Keratinocyte (primary cell): Measurements from ENCODE around the gene SMARCA4. TPM values are rescaled to one million over a fixed set of nuclear protein-coding genes. Genes with fewer than 3 reads are reported as not detected.

ENCODE experiments used
- DNase-seq: peaks from one replicate; pipeline ENCODE4 v3.0.0-alpha.2; 2011; ENCODE audit warnings: low read depth, missing footprints, low spot score
- FAIRE-seq: peaks from 2 replicates; lab custom pipeline; 2011; peaks lifted over from hg19 to GRCh38; lab: Jason Lieb, UNC
- H2AFZ ChIP-seq: 2 replicates; pipeline ENCODE4 v1.6.0; 2012; ENCODE audit warnings: low read length, control low read depth, inconsistent platforms; ENCODE audit not compliant: control insufficient read depth
- H3K27ac ChIP-seq: 2 replicates; pipeline ENCODE4 v1.5.1; 2011; ENCODE audit warnings: low read length; ENCODE audit not compliant: control insufficient read depth, insufficient read depth
- H3K27me3 ChIP-seq: 3 replicates; pipeline ENCODE4 v1.6.0; 2011; ENCODE audit warnings: low read length; ENCODE audit not compliant: control insufficient read depth, insufficient read depth; ENCODE audit errors: extremely low read depth
- H3K36me3 ChIP-seq, 2 experiments: 2 replicates in 1 of 2; 3 replicates in 1 of 2; pipeline ENCODE4 v1.5.1; 2011; ENCODE audit warnings: low read length in 2 of 2, mild to moderate bottlenecking in 1 of 2; ENCODE audit not compliant: control insufficient read depth in 2 of 2, insufficient read depth in 2 of 2; ENCODE audit errors: extremely low read depth in 1 of 2
- H3K4me1 ChIP-seq: 3 replicates; pipeline ENCODE4 v1.5.1; 2011; ENCODE audit warnings: low read length; ENCODE audit not compliant: control insufficient read depth, insufficient read depth; ENCODE audit errors: extremely low read depth
- H3K4me2 ChIP-seq: 3 replicates; pipeline ENCODE4 v1.6.0; 2011; ENCODE audit warnings: low read depth, low read length; ENCODE audit not compliant: control insufficient read depth, insufficient read depth; ENCODE audit errors: extremely low read depth
- H3K4me3 ChIP-seq, 3 experiments: fragments of 200-600 bp in 1 of 3; sonication (generic) in 1 of 3; 2 replicates in 2 of 3; 3 replicates in 1 of 3; pipeline ENCODE4 v1.5.1; 2011 to 2016; ENCODE audit warnings: low read length in 3 of 3, mild to moderate bottlenecking in 3 of 3, control low read depth in 2 of 3, inconsistent platforms in 1 of 3, low read depth in 1 of 3, mixed read lengths in 1 of 3, mixed run types in 1 of 3, moderate library complexity in 1 of 3; ENCODE audit not compliant: control insufficient read depth in 2 of 3, insufficient read depth in 2 of 3; ENCODE audit errors: extremely low read depth in 1 of 3
- H3K79me2 ChIP-seq: 2 replicates; pipeline ENCODE4 v1.6.0; 2012; ENCODE audit warnings: low read length; ENCODE audit not compliant: control insufficient read depth, insufficient read depth
- H3K9ac ChIP-seq: 3 replicates; pipeline ENCODE4 v1.6.0; 2011; ENCODE audit warnings: low read length; ENCODE audit not compliant: control insufficient read depth, insufficient read depth; ENCODE audit errors: extremely low read depth
- H3K9me1 ChIP-seq: 3 replicates; pipeline ENCODE4 v1.6.0; 2011; ENCODE audit warnings: low read length; ENCODE audit not compliant: control insufficient read depth, insufficient read depth; ENCODE audit errors: extremely low read depth
- H3K9me3 ChIP-seq: 2 replicates; pipeline ENCODE4 v1.5.1; 2012; ENCODE audit warnings: low read depth, low read length; ENCODE audit not compliant: control insufficient read depth
- H4K20me1 ChIP-seq: 3 replicates; pipeline ENCODE4 v1.6.0; 2011; ENCODE audit warnings: low read length; ENCODE audit not compliant: control insufficient read depth, insufficient read depth; ENCODE audit errors: extremely low read depth
- EZH2 ChIP-seq: IDR thresholded peaks from one replicate; pipeline ENCODE4 v1.6.1; 2012; ENCODE audit warnings: inconsistent platforms, mild to moderate bottlenecking, low read length, moderate library complexity
- dilution Hi-C: fragments of 300-500 bp; cut with MboI; formaldehyde crosslinking; loops from one replicate; pipeline ENCODE4 v1.7.0; 2020; ENCODE audit warnings: low sequenced_read_pairs; ENCODE audit not compliant: extremely low pct_ligation_motif_present
- polyA plus RNA-seq, 5 experiments: library from polyadenylated mRNA; depleted of rRNA in 3 of 5; stranded (reverse) in 3 of 5; stranded (forward) in 1 of 5; unstranded in 1 of 5; fragments of >200 nt; gene quantifications; 1 replicate in 1 of 5; 2 replicates in 3 of 5; 3 replicates in 1 of 5; pipeline versions ENCODE4 v1.2.1 to v1.2.3, GENCODE V29; 2011 to 2012; ENCODE audit warnings: missing spikeins in 2 of 5, low read depth in 1 of 5, low replicate concordance in 1 of 5
- TF ChIP-seq, protein P1 (sequence below), 3 experiments: IDR thresholded peaks in 1 of 3; conservative IDR thresholded peaks in 1 of 3; optimal IDR thresholded peaks in 1 of 3; 2 replicates in 2 of 3; 3 replicates in 1 of 3; pipeline versions ENCODE3 to v1.5.1; 2011; ENCODE audit warnings: low read length in 3 of 3, mild to moderate bottlenecking in 3 of 3, moderate library complexity in 2 of 3, control low read depth in 1 of 3, inconsistent platforms in 1 of 3; ENCODE audit not compliant: insufficient read depth in 2 of 3; ENCODE audit errors: extremely low read depth in 1 of 3

SMARCA4 gene
- polyA plus RNA-seq, 1 donor (not counting 4 experiments of a cell fraction or from before 2014, with no cell fraction given): 33.1 TPM

DNA sequence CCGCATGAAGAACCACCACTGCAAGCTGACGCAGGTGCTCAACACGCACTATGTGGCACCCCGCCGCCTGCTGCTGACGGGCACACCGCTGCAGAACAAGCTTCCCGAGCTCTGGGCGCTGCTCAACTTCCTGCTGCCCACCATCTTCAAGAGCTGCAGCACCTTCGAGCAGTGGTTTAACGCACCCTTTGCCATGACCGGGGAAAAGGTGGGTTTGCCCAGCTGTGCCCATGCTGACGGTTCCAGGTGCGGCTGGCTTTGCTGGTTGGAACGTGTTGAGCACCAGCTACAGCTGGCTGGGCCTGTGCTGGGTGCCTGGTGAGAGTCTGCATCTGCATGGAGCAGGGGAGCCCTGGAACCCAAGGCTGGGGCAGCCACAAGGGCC, 60.9 kb downstream of the SMARCA4 start:
- dilution Hi-C loops: no loop called here
- FAIRE-seq (no peak), DNase-seq (no peak)
- H3K4me2 ChIP-seq: no peak overlapping the region
- H3K9ac ChIP-seq: no peak overlapping the region
- no peaks in the 10 kb centered on the region for H3K9me3 ChIP-seq
- no peaks in the 10 kb centered on the region for H4K20me1 ChIP-seq
- TF ChIP-seq, protein P1, sequence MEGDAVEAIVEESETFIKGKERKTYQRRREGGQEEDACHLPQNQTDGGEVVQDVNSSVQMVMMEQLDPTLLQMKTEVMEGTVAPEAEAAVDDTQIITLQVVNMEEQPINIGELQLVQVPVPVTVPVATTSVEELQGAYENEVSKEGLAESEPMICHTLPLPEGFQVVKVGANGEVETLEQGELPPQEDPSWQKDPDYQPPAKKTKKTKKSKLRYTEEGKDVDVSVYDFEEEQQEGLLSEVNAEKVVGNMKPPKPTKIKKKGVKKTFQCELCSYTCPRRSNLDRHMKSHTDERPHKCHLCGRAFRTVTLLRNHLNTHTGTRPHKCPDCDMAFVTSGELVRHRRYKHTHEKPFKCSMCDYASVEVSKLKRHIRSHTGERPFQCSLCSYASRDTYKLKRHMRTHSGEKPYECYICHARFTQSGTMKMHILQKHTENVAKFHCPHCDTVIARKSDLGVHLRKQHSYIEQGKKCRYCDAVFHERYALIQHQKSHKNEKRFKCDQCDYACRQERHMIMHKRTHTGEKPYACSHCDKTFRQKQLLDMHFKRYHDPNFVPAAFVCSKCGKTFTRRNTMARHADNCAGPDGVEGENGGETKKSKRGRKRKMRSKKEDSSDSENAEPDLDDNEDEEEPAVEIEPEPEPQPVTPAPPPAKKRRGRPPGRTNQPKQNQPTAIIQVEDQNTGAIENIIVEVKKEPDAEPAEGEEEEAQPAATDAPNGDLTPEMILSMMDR (optimal IDR thresholded peaks at IDR 0.05 in 1 of 3, IDR thresholded peaks at IDR 0.05 in 1 of 3, conservative IDR thresholded peaks at IDR 0.05 in 1 of 3; ENCODE audit: extremely low read depth in 1 of 3, insufficient read depth in 2 of 3, low read length in 3 of 3): no peak
- no peak for TF ChIP-seq EZH2
- no peak overlapping the region for H3K4me3 ChIP-seq
- H3K27ac ChIP-seq: no peak overlapping the region
- no peaks in the 10 kb centered on the region for H3K79me2 ChIP-seq
- no peak overlapping the region for H2AFZ ChIP-seq
- no peaks in the 10 kb centered on the region for H3K27me3 ChIP-seq
- no peaks in the 10 kb centered on the region for H3K4me1 ChIP-seq
- peaks cover 35 to 47% of the 10 kb centered on the region in 2 experiments for H3K36me3 ChIP-seq
- H3K9me1 ChIP-seq: no peaks in the 10 kb centered on the region

DNA sequence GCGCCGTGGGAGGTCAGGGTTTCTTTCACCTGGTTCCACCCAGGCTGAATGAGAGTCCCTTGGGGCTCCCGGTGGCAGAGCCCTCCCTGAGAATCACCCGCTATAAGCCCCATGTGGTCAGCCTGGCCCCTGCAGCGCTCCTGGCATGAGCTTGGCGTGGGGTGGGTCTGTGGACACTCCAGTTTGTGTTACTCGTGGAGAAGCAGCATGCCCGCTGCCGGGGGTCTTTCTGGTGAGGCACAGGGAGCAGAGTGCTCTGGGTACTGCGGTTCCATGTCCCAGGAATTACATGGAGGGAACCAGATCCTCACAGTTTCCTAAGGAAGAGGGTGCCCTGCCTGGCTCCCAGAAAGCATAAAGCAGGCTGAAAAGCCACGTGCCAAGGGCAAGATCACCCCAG, 62.2 kb downstream of the SMARCA4 start:
- DNase-seq: no peak
- H3K4me2 ChIP-seq: no peak overlapping the region
- H3K27me3 ChIP-seq: no peaks in the 10 kb centered on the region
- no peaks in the 10 kb centered on the region for H3K9me1 ChIP-seq
- no peaks in the 10 kb centered on the region for H3K79me2 ChIP-seq
- H3K27ac ChIP-seq: no peak overlapping the region
- H2AFZ ChIP-seq: no peak overlapping the region
- H3K9me3 ChIP-seq: no peaks in the 10 kb centered on the region
- TF ChIP-seq, protein P1 (optimal IDR thresholded peaks at IDR 0.05 in 1 of 3, IDR thresholded peaks at IDR 0.05 in 1 of 3, conservative IDR thresholded peaks at IDR 0.05 in 1 of 3; ENCODE audit: extremely low read depth in 1 of 3, insufficient read depth in 2 of 3, low read length in 3 of 3): no peak
- no peak for TF ChIP-seq EZH2
- no peaks in the 10 kb centered on the region for H4K20me1 ChIP-seq
- H3K4me3 ChIP-seq: no peak overlapping the region
- dilution Hi-C loops: no loop called here
- no peak for FAIRE-seq
- H3K9ac ChIP-seq: no peak overlapping the region
- no peaks in the 10 kb centered on the region for H3K4me1 ChIP-seq
- H3K36me3 ChIP-seq: peaks cover 40 to 47% of the 10 kb centered on the region in 2 experiments
